Aorta (tissue), 5 donors: ENCODE measurements around the gene ERGIC1. TPM values are rescaled to one million over a fixed set of nuclear protein-coding genes. Genes with fewer than 3 reads are reported as not detected.

Source experiments
- ATAC-seq: fragments of 200-7000 bp; cut with Tn5 transposase; one replicate; pipeline ENCODE4 v1.9.1; 2022; ENCODE audit warnings: moderate library complexity; ENCODE audit not compliant: low FRiP score
- DNase-seq, 2 donors: peaks; one replicate each; pipeline ENCODE4 v3.0.0-alpha.2; 2020
- H3K27ac ChIP-seq, 2 donors: one replicate each; pipeline ENCODE4 v1.5.1; 2013; ENCODE audit warnings: low read length in 2 of 2, mild to moderate bottlenecking in 2 of 2, moderate library complexity in 2 of 2, control low read depth in 1 of 2, inconsistent platforms in 1 of 2, low read depth in 1 of 2
- H3K27me3 ChIP-seq, 2 donors: one replicate each; pipeline ENCODE4 v1.6.1; 2013; ENCODE audit warnings: control low read depth in 1 of 2, low read length in 1 of 2, mild to moderate bottlenecking in 1 of 2, moderate library complexity in 1 of 2; ENCODE audit not compliant: insufficient read depth in 2 of 2, control insufficient read depth in 1 of 2
- H3K36me3 ChIP-seq, 2 donors: one replicate each; pipeline ENCODE4 v1.6.1; 2013; ENCODE audit warnings: control low read depth in 1 of 2, low read length in 1 of 2, mild to moderate bottlenecking in 1 of 2; ENCODE audit not compliant: insufficient read depth in 2 of 2, control insufficient read depth in 1 of 2
- H3K4me1 ChIP-seq, 2 donors: one replicate each; pipeline ENCODE4 v1.6.1; 2013; ENCODE audit warnings: low read length in 2 of 2, control low read depth in 1 of 2, mild to moderate bottlenecking in 1 of 2, moderate library complexity in 1 of 2; ENCODE audit not compliant: insufficient read depth in 2 of 2, control insufficient read depth in 1 of 2
- H3K4me3 ChIP-seq, 2 donors: one replicate each; pipeline ENCODE4 v1.5.1; 2013; ENCODE audit warnings: low read length in 2 of 2, control low read depth in 1 of 2, mild to moderate bottlenecking in 1 of 2
- H3K9me3 ChIP-seq: one replicate; pipeline ENCODE4 v1.6.1; 2013; ENCODE audit warnings: mild to moderate bottlenecking, low read length; ENCODE audit not compliant: control insufficient read depth
- WGBS, 2 donors: extraction: QIAGEN DNeasy Blood & Tissue Kit; methylation state at CpG; one replicate each; pipeline ENCODE4 v1.1.7; 2013; 5-methylcytosine and 5-hydroxymethylcytosine counted together
- intact Hi-C, 2 donors: fragments of 100-400 bp; cut with DNase I; formaldehyde crosslinking; loops; one replicate each; pipeline versions ENCODE4 v1.14.2 to v1.15.0; 2022
- polyA plus RNA-seq, 2 donors: library from polyadenylated mRNA; stranded (reverse); fragments of 200-250 nt; gene quantifications; one replicate each; pipeline ENCODE4 v1.2.3, GENCODE V29; 2013
- total RNA-seq, 2 donors: library from RNA; stranded (reverse); fragmentation: NEBNext Ultra II Directional; extraction: Animal tissue kit (Norgen Biotek cat#: 25700); gene quantifications; one replicate each; pipeline ENCODE4 v1.2.1, GENCODE V29; 2021
- donor health status: healthy with polysubstance abuse.
- donor health status: Bipolar disorder and iron deficiency.
- donor health status: DM: no; HTN: no; CAD: no.
- donor health status: DM: no; HTN: no; CAD: no.
- donor health status: DM: yes; HTN: yes; CAD: no.

Gene ERGIC1
- total and polyA plus RNA-seq, 4 donors = 122 to 170 (median 130) TPM

DNA sequence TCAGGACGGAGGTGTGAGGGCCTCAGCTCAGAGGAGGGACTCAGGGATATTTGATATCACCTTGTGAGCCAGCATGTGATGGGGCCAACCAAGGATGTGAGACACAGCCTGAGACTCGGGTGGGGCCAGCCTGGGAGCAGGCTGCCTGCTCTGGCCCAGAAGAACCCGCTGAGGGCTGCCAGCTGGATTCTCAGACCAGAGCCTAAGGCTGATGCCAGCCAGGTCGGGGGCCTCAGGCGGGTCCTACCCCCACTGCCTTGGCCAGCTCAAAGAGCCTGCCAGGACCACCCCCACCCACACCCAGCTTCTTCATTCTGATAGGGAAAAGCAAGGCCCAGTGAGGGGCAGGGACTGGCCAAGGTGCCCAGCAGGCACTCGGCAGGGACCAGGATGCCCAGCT lies 42.8 kb upstream of the ERGIC1 start:
- intact Hi-C loops = no loop called here
- H3K36me3 ChIP-seq = no peaks in the 10 kb centered on the region
- H3K27me3 ChIP-seq = no peaks in the 10 kb centered on the region
- peaks cover 0 to 3% of the 10 kb centered on the region in 2 donors for H3K4me1 ChIP-seq
- DNase-seq (no peak), ATAC-seq (no peak)
- H3K27ac ChIP-seq = peak overlapping the region; percentile 1 to 58
- H3K9me3 ChIP-seq = no peaks in the 10 kb centered on the region
- 10 to 12% methylated on average over 6 of the region's 6 CpGs for WGBS, 2 donors
- H3K4me3 ChIP-seq = no peak overlapping the region

DNA sequence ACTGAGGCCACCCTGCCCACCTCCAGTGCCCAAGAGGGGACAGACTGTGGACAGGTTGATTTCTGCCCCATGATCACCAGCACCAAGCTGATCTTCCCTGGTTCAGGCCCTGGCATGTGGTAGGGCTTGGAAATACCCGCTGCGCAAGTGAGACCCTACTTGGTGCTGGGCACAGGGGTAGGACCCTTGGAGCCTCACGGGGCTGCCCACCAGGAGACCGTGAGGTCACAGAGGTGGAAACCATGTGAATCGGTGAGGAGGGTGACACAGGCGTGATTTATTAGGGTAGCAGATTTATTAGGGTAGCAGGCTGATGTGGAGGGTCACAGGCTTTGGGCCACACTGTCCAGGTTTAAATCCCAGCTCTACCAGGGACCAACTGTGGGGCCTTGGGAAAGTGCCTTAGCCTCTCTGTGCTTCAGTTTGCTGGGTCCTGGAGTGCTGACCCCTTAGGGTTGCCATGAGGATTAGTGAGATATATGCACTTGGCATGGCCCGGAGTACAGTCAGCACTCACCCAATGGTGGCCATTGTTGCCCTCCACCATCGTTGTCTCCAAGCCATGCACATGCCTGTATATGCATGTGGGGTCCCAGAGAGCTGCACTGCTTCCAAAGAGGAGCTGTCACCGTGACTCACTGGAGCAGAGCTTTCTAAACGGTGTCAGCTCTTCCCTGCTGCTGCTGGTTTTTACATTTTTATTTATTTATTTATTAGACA lies 42.2 kb upstream of the ERGIC1 start:
- no peaks in the 10 kb centered on the region for H3K9me3 ChIP-seq
- no peaks in the 10 kb centered on the region for H3K27me3 ChIP-seq
- no peaks in the 10 kb centered on the region for H3K36me3 ChIP-seq
- peaks cover 0 to 3% of the 10 kb centered on the region in 2 donors for H3K4me1 ChIP-seq
- no peak for ATAC-seq
- peak overlapping the region; percentile 1 to 58 for H3K27ac ChIP-seq
- intact Hi-C loops = no loop called here
- H3K4me3 ChIP-seq = no peak overlapping the region
- no peak for DNase-seq
- WGBS, 2 donors = 87 to 92% methylated on average over 10 of the region's 10 CpGs

- intact Hi-C loops = no loop called here
- no peak for ATAC-seq
- H3K4me3 ChIP-seq = no peak overlapping the region
- no peaks in the 10 kb centered on the region for H3K9me3 ChIP-seq
- 73% methylated on average over 13 of the region's 13 CpGs for WGBS, 2 donors
- DNase-seq = no peak
- no peaks in the 10 kb centered on the region for H3K27me3 ChIP-seq
- H3K4me1 ChIP-seq = peaks cover 0 to 3% of the 10 kb centered on the region in 2 donors
- no peaks in the 10 kb centered on the region for H3K36me3 ChIP-seq
- peak overlapping the region; percentile 77 to 99 for H3K27ac ChIP-seq
These were observed 41.1 kb upstream of the ERGIC1 start for GRCh38 chr5:172792701-172793570.

DNA sequence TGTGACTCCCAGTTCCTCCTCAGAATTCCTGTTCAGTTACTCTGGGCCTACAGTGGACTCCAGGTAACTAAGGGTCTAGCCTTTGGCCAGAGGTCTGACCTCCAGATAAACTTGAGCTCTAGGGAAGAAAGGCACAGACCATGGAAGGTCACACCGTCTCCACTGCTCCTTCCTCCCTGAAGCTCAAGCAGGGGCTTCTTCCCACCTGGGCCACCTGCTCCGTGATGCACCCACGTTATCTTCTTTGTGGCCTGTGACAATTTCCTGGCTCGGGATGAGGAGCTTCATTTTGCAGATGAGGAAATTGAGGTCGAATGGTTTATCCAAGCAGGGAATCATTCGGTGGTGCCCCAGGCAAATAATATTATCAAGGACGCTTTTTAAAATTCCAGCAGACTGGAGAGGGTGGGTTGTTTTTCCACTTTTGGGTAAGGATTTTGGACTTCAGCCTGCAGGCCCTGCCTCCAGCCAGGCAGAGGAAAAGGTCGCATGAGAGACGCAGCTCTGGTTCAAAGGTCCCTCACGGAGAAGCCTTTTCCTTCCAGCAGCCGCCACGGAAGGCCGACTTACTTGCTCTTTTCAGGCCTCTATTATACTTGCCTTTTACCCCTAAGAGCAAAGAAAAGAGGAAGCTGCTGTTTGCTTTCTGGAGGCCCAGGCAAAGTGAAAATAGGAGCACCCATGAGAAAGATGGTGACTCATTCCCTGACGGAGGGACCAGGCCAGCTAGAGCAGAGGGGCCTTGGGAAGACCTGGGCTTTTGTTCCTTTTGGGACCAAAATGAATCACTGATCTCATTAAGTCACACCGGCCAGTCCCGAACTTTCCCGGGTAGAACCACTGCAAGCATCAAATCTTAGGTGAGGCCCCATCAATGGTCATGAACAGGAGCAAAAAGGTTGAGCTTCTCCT lies 40.2 kb upstream of the ERGIC1 start:
- 41 to 46% methylated on average over 17 of the region's 17 CpGs for WGBS, 2 donors
- H3K27me3 ChIP-seq = no peaks in the 10 kb centered on the region
- H3K27ac ChIP-seq = peak overlapping the region; percentile 77 to 99
- no peak for ATAC-seq
- peaks cover 0 to 3% of the 10 kb centered on the region in 2 donors for H3K4me1 ChIP-seq
- DNase-seq = no peak
- H3K9me3 ChIP-seq = no peaks in the 10 kb centered on the region
- no peak overlapping the region for H3K4me3 ChIP-seq
- intact Hi-C loops = loop anchor here in 1 of 2 donors (2.0 kb wide), 1 partner anchor 21 kb away; no protein-coding TSS in a partner anchor
- no peaks in the 10 kb centered on the region for H3K36me3 ChIP-seq

GRCh38 chr5:172795318-172795977 lies 38.6 kb upstream of the ERGIC1 start:
- DNase-seq (peak; percentile 96 to 99), ATAC-seq (peak; percentile 95)
- peak overlapping the region; percentile 20 to 86 for H3K27ac ChIP-seq
- no peak overlapping the region for H3K4me3 ChIP-seq
- H3K36me3 ChIP-seq = no peaks in the 10 kb centered on the region
- H3K9me3 ChIP-seq = no peaks in the 10 kb centered on the region
- intact Hi-C loops = loop anchor here (1.0 to 5.0 kb wide), 5 partner anchors 23 to 107 kb away; partner anchors contain the start of gene ERGIC1 (in 1 of the 2)
- WGBS, 2 donors = 3 to 6% methylated on average over 13 of the region's 13 CpGs
- no peaks in the 10 kb centered on the region for H3K27me3 ChIP-seq
- H3K4me1 ChIP-seq = peaks cover 0 to 3% of the 10 kb centered on the region in 2 donors

GRCh38 chr5:172796306-172796705 lies 37.7 kb upstream of the ERGIC1 start:
- no peaks in the 10 kb centered on the region for H3K9me3 ChIP-seq

DNA sequence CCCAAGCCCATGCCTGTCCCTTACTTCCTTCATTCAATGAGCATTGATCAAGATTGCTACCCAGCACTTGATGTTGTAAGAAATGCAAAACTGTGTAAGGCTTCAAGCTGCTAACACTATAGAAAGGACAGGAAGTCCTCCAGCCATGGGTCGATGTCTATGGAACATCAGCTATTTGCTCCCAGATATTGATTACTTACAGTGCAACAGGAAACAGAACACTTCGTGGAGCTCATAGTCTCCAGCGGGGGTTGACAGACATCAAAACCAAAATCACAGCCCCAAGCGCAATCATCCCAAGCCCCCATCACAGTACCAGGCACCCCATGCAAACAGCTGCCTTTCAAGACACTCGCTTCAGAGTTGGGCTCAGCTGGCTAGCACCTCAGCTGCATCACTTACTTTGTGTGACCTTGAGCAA lies 36.3 kb upstream of the ERGIC1 start:
- H3K27ac ChIP-seq = peak overlapping the region; percentile 40 to 93
- WGBS, 2 donors = 62 to 63% methylated on average over 5 of the region's 5 CpGs
- no peaks in the 10 kb centered on the region for H3K36me3 ChIP-seq
- ATAC-seq = no peak
- no peaks in the 10 kb centered on the region for H3K27me3 ChIP-seq
- no peak overlapping the region for H3K4me3 ChIP-seq
- intact Hi-C loops = loop anchor here (5.0 kb wide), 2 partner anchors 35 to 105 kb away; partner anchors contain the start of gene ERGIC1 (in 1 of the 2)
- no peak for DNase-seq
- peaks cover 0 to 3% of the 10 kb centered on the region in 2 donors for H3K4me1 ChIP-seq
- no peaks in the 10 kb centered on the region for H3K9me3 ChIP-seq

More at GRCh38 chr5:172796306-172796705, 37.7 kb upstream of the ERGIC1 start:
- intact Hi-C loops = loop anchor here (5.0 kb wide), 2 partner anchors 36 to 106 kb away; partner anchors contain the start of gene ERGIC1 (in 1 of the 2)
- Histone ChIP-seq H3K36me3 (no peaks in the 10 kb centered on the region), H3K4me1 (peaks cover 0 to 3% of the 10 kb centered on the region in 2 donors), H3K4me3 (no peak overlapping the region), H3K27ac (peak overlapping the region; percentile 20 to 84), H3K27me3 (no peaks in the 10 kb centered on the region)
- 88 to 91% methylated on average over 6 of the region's 6 CpGs for WGBS, 2 donors
- DNase-seq (no peak), ATAC-seq (no peak)
